Endodermal cell (in vitro differentiated cells): Measurements from ENCODE around the gene TXLNB. TPM values are rescaled to one million over a fixed set of nuclear protein-coding genes. Genes with fewer than 3 reads are reported as not detected.

Source experiments
- DNase-seq: peaks from one replicate; pipeline ENCODE4 v3.0.0-alpha.2; 2017
- H3K27ac ChIP-seq: 2 replicates; pipeline ENCODE4 v1.5.1; 2013; ENCODE audit warnings: mild to moderate bottlenecking, low read depth, low read length, moderate library complexity
- H3K27me3 ChIP-seq: 2 replicates; pipeline ENCODE4 v1.6.1; 2013; ENCODE audit warnings: mild to moderate bottlenecking, low read length, moderate library complexity; ENCODE audit not compliant: insufficient read depth, control insufficient read depth, poor library complexity, severe bottlenecking
- H3K36me3 ChIP-seq: 2 replicates; pipeline ENCODE4 v1.7.0; 2013; ENCODE audit warnings: mild to moderate bottlenecking, low read length, moderate library complexity; ENCODE audit not compliant: control insufficient read depth, insufficient read depth
- H3K4me1 ChIP-seq: one replicate; pipeline ENCODE4 v1.7.0; 2013; ENCODE audit warnings: low read length; ENCODE audit not compliant: control insufficient read depth, insufficient read depth
- H3K4me3 ChIP-seq: 2 replicates; pipeline ENCODE4 v1.5.1; 2013; ENCODE audit warnings: mild to moderate bottlenecking, low read length, moderate library complexity
- H3K9ac ChIP-seq: 2 replicates; pipeline ENCODE4 v1.6.1; 2013; ENCODE audit warnings: mild to moderate bottlenecking, low read length, moderate library complexity; ENCODE audit not compliant: poor library complexity, severe bottlenecking; ENCODE audit errors: extremely low read depth
- H3K9me3 ChIP-seq: 2 replicates; pipeline ENCODE4 v1.6.1; 2013; ENCODE audit warnings: mild to moderate bottlenecking, low read length, moderate library complexity; ENCODE audit not compliant: control insufficient read depth
- H3K27ac Mint-ChIP-seq: 2 replicates; pipeline ENCODE4 v1.8.0; 2020; ENCODE audit warnings: mixed read lengths
- H3K27me3 Mint-ChIP-seq: 2 replicates; pipeline ENCODE4 v1.8.0; 2021; ENCODE audit warnings: mild to moderate bottlenecking, mixed read lengths; ENCODE audit not compliant: insufficient read depth
- H3K36me3 Mint-ChIP-seq: 2 replicates; pipeline ENCODE4 v1.8.0; 2020; ENCODE audit warnings: low read depth, mixed read lengths
- H3K4me1 Mint-ChIP-seq: 2 replicates; pipeline ENCODE4 v1.8.0; 2020; ENCODE audit warnings: mixed read lengths
- H3K4me3 Mint-ChIP-seq: 2 replicates; pipeline ENCODE4 v1.8.0; 2020; ENCODE audit warnings: mild to moderate bottlenecking, moderate library complexity, mixed read lengths
- H3K9me3 Mint-ChIP-seq: 2 replicates; pipeline ENCODE4 v1.8.0; 2020; ENCODE audit warnings: mild to moderate bottlenecking, mixed read lengths
- WGBS, 2 experiments: methylation state at CpG; one replicate each; pipeline versions ENCODE4 v1.1.5 to v1.1.7; 2013; ENCODE audit warnings: missing lambda C conversion rate in 2 of 2, mixed read lengths in 1 of 2; ENCODE audit not compliant: insufficient coverage in 1 of 2, insufficient read length in 1 of 2; 5-methylcytosine and 5-hydroxymethylcytosine counted together
- total RNA-seq, 2 donors: library from RNA; stranded (reverse); fragmentation: NEBNext Ultra II Directional in 1 of 2; extraction: Animal tissue kit (Norgen Biotek cat#: 25700) in 1 of 2; gene quantifications; 2 replicates in 1 of 2; 3 replicates in 1 of 2; pipeline ENCODE4 v1.2.1, GENCODE V29; 2021
- TF ChIP-seq, protein P1 (sequence below): fragments of 200-600 bp; sonication (generic); conservative IDR thresholded peaks from 2 replicates; pipeline ENCODE4 v1.5.0; 2021; ENCODE audit warnings: antibody characterized with exemption, mild to moderate bottlenecking

The TXLNB gene
- total RNA-seq, 2 donors from 2014 or later: not detected

DNA sequence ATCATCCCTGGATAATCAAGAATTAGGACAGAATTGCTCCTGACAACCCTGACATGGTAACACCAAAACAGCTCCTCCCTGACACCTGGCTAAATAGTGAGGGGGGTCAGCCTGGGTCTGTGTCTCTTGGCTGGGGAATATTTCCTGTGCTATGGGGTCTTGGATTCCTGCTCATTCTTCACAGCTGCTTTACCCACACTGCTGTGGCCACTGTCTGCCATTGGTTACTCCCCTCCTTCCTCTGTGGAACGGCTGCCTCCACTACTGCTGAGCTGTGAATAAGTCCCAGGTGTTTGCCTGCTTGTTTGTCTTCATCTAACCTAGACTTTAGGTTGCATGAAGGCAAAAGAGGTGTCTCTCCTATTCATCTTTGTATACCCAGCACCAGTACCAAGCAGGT, 33.9 kb upstream of the TXLNB start:
- H3K27me3 Mint-ChIP-seq: no peaks in the 10 kb centered on the region
- Histone ChIP-seq H3K27ac (no peak overlapping the region), H3K9ac (no peak overlapping the region), H3K4me1 (no peaks in the 10 kb centered on the region), H3K36me3 (no peaks in the 10 kb centered on the region), H3K27me3 (no peaks in the 10 kb centered on the region), H3K9me3 (no peaks in the 10 kb centered on the region), H3K4me3 (no peak overlapping the region)
- 83% methylated on average over 1 of the region's 1 CpG; no CpG with 5 or more reads in 1 of the 2 experiments for WGBS, 2 experiments
- TF ChIP-seq, protein P1, sequence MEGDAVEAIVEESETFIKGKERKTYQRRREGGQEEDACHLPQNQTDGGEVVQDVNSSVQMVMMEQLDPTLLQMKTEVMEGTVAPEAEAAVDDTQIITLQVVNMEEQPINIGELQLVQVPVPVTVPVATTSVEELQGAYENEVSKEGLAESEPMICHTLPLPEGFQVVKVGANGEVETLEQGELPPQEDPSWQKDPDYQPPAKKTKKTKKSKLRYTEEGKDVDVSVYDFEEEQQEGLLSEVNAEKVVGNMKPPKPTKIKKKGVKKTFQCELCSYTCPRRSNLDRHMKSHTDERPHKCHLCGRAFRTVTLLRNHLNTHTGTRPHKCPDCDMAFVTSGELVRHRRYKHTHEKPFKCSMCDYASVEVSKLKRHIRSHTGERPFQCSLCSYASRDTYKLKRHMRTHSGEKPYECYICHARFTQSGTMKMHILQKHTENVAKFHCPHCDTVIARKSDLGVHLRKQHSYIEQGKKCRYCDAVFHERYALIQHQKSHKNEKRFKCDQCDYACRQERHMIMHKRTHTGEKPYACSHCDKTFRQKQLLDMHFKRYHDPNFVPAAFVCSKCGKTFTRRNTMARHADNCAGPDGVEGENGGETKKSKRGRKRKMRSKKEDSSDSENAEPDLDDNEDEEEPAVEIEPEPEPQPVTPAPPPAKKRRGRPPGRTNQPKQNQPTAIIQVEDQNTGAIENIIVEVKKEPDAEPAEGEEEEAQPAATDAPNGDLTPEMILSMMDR: no peak
- no peak overlapping the region for H3K27ac Mint-ChIP-seq
- no peaks in the 10 kb centered on the region for H3K36me3 Mint-ChIP-seq
- no peak for DNase-seq
- H3K4me1 Mint-ChIP-seq: peaks cover 9% of the 10 kb centered on the region
- H3K4me3 Mint-ChIP-seq: no peak overlapping the region
- H3K9me3 Mint-ChIP-seq: peaks cover 7% of the 10 kb centered on the region

DNA sequence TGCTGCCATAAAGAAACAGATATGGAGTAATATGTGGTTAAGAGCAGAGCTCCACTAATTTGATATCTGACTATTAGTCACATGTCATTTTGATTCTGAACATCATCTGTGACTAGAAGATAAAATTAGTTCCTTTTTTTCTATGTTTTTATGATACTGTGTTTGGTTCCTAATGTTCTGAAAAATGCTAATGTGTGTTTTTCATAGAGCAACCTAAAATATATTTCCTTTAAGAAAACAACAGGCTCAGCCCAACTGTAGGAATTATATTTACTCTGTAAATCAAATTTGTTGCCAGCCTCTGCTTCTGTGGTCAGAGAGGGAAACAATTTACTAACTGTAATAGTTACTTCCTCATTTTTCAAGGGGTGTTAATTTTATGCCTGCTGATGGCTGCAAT, 33.3 kb upstream of the TXLNB start:
- H3K27ac ChIP-seq: no peak overlapping the region
- Mint-ChIP-seq H3K9me3 (peaks cover 7% of the 10 kb centered on the region), H3K27me3 (no peaks in the 10 kb centered on the region), H3K4me3 (no peak overlapping the region), H3K4me1 (peaks cover 9% of the 10 kb centered on the region), H3K27ac (no peak overlapping the region), H3K36me3 (no peaks in the 10 kb centered on the region)
- no peaks in the 10 kb centered on the region for H3K27me3 ChIP-seq
- DNase-seq: no peak
- no peaks in the 10 kb centered on the region for H3K36me3 ChIP-seq
- no peak overlapping the region for H3K4me3 ChIP-seq
- no peaks in the 10 kb centered on the region for H3K9me3 ChIP-seq
- TF ChIP-seq, protein P1: no peak
- no peak overlapping the region for H3K9ac ChIP-seq
- no peaks in the 10 kb centered on the region for H3K4me1 ChIP-seq

DNA sequence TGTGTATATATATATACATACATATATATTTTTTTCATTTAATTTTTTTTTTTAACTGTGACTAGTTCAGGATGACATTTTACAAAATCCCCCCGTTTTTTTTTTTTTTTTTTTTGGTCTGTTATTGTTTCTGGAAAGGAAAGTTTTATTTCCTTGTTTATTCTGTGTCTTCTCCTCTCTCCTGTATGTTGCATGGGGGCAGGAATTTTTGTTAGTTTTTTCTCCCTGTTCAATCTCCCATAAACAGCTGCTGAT, 32.4 kb upstream of the TXLNB start:
- H3K27me3 Mint-ChIP-seq: no peaks in the 10 kb centered on the region
- no peaks in the 10 kb centered on the region for H3K9me3 ChIP-seq

More for the DNA sequence above, 32.4 kb upstream of the TXLNB start:
- H3K36me3 Mint-ChIP-seq: no peaks in the 10 kb centered on the region
- no peaks in the 10 kb centered on the region for H3K27me3 ChIP-seq
- no peak for DNase-seq
- no peak overlapping the region for H3K9ac ChIP-seq
- H3K27ac ChIP-seq: no peak overlapping the region
- H3K9me3 Mint-ChIP-seq: peaks cover 7% of the 10 kb centered on the region
- TF ChIP-seq, protein P1: no peak
- H3K36me3 ChIP-seq: no peaks in the 10 kb centered on the region
- H3K4me3 ChIP-seq: no peak overlapping the region
- no peaks in the 10 kb centered on the region for H3K4me1 ChIP-seq
- no peak overlapping the region for H3K4me3 Mint-ChIP-seq
- peak overlapping the region; percentile 48 for H3K27ac Mint-ChIP-seq
- H3K4me1 Mint-ChIP-seq: peaks cover 9% of the 10 kb centered on the region
- no CpG with 5 or more reads among the region's 1 CpG for WGBS, 2 experiments
